Hepatocyte (in vitro differentiated cells): Measurements from ENCODE around the gene GFER. TPM values are rescaled to one million over a fixed set of nuclear protein-coding genes. Genes with fewer than 3 reads are reported as not detected.
"Not testable (repeated sequence)": the region's sequence is repeated elsewhere in the genome, so short reads cannot be mapped to it uniquely, and the experiment has no call there.

Source experiments
- DNase-seq: peaks from one replicate; pipeline ENCODE4 v3.0.0-alpha.2; 2016; ENCODE audit warnings: low spot score
- H2AFZ ChIP-seq: fragments of 200-600 bp; sonication (generic); 2 replicates; pipeline ENCODE4 v1.6.0; 2016; ENCODE audit warnings: antibody characterized with exemption, mild to moderate bottlenecking
- H3K27ac ChIP-seq: fragments of 200-600 bp; sonication (generic); 2 replicates; pipeline ENCODE4 v1.5.1; 2016; ENCODE audit warnings: mild to moderate bottlenecking
- H3K27me3 ChIP-seq: fragments of 200-600 bp; sonication (generic); 2 replicates; pipeline ENCODE4 v1.6.1; 2016
- H3K36me3 ChIP-seq: fragments of 200-600 bp; sonication (generic); replicated peaks from 2 replicates; pipeline ENCODE4 v1.5.1; 2016; ENCODE audit warnings: low read depth; ENCODE audit not compliant: insufficient read depth
- H3K4me1 ChIP-seq: fragments of 200-600 bp; sonication (generic); 2 replicates; pipeline ENCODE4 v1.5.1; 2016; ENCODE audit warnings: mild to moderate bottlenecking, moderate library complexity; ENCODE audit not compliant: insufficient read depth
- H3K4me2 ChIP-seq: fragments of 200-600 bp; sonication (generic); 2 replicates; pipeline ENCODE4 v1.6.0; 2016
- H3K4me3 ChIP-seq: fragments of 200-600 bp; sonication (generic); 2 replicates; pipeline ENCODE4 v1.5.1; 2016; ENCODE audit warnings: mild to moderate bottlenecking
- H3K79me2 ChIP-seq: fragments of 200-600 bp; sonication (generic); 2 replicates; pipeline ENCODE4 v1.6.0; 2017; ENCODE audit warnings: mild to moderate bottlenecking
- H3K9me2 ChIP-seq: fragments of 200-600 bp; sonication (generic); replicated peaks from 2 replicates; pipeline ENCODE4 v1.6.0; 2017; ENCODE audit warnings: mild to moderate bottlenecking; ENCODE audit not compliant: insufficient read depth
- H3K9me3 ChIP-seq: fragments of 200-600 bp; sonication (generic); 2 replicates; pipeline ENCODE4 v1.5.1; 2016; ENCODE audit warnings: low read depth, mild to moderate bottlenecking
- H4K20me1 ChIP-seq: fragments of 200-600 bp; sonication (generic); 2 replicates; pipeline ENCODE4 v1.6.0; 2016; ENCODE audit warnings: mild to moderate bottlenecking; ENCODE audit not compliant: insufficient read depth, poor library complexity, severe bottlenecking
- CTCF ChIP-seq: fragments of 200-600 bp; sonication (generic); IDR thresholded peaks from 2 replicates; pipeline ENCODE4 v1.5.1; 2016; ENCODE audit warnings: antibody characterized with exemption, mild to moderate bottlenecking; ENCODE audit not compliant: poor library complexity
- EZH2 ChIP-seq: fragments of 200-600 bp; sonication (generic); IDR thresholded peaks from 2 replicates; pipeline ENCODE4 v1.6.1; 2016; ENCODE audit warnings: antibody characterized with exemption, mild to moderate bottlenecking, borderline replicate concordance
- EZH2phosphoT487 ChIP-seq: fragments of 200-600 bp; sonication (generic); IDR thresholded peaks from one replicate; pipeline ENCODE4 v1.6.1; 2018; ENCODE audit warnings: antibody characterized with exemption, mild to moderate bottlenecking, low read depth, moderate library complexity; ENCODE audit not compliant: unreplicated experiment, severe bottlenecking
- WGBS: methylation state at CpG from one replicate; pipeline ENCODE4 v1.1.6; 2016; ENCODE audit warnings: low lambda C conversion rate; ENCODE audit errors: missing lambda C conversion rate; 5-methylcytosine and 5-hydroxymethylcytosine counted together
- polyA plus RNA-seq: library from polyadenylated mRNA; unstranded; fragments of >200 nt; fragmentation: Nextera tagmentation; extraction: Ambion mirVana; gene quantifications from 2 replicates; pipeline ENCODE4 v1.2.1, GENCODE V29; 2016
- total RNA-seq: library from RNA; depleted of rRNA; stranded (reverse); fragments of >200 nt; gene quantifications from 2 replicates; pipeline ENCODE4 v1.2.3, GENCODE V29; 2014

Gene GFER
- total and polyA plus RNA-seq, 2 experiments from 2014 or later: 34.9 to 44.0 TPM

- Histone ChIP-seq H3K4me3 (no peak overlapping the region), H2AFZ (no peak overlapping the region), H4K20me1 (no peaks in the 10 kb centered on the region), H3K9me2 (no peaks in the 10 kb centered on the region), H3K36me3 (no peaks in the 10 kb centered on the region), H3K4me1 (no peaks in the 10 kb centered on the region), H3K79me2 (no peaks in the 10 kb centered on the region), H3K27me3 (no peaks in the 10 kb centered on the region), H3K4me2 (no peak overlapping the region), H3K27ac (no peak overlapping the region), H3K9me3 (no peaks in the 10 kb centered on the region)
- TF ChIP-seq EZH2phosphoT487 (no peak), EZH2 (no peak), CTCF (no peak)
- no peak for DNase-seq
- WGBS: 89% methylated on average over 6 of the region's 11 CpGs
Measured at GRCh38 chr16:1949507-1949906, 34.5 kb upstream of the GFER start.

GRCh38 chr16:1950047-1950446, 33.9 kb upstream of the GFER start:
- no peak for DNase-seq
- Histone ChIP-seq H3K27me3 (no peaks in the 10 kb centered on the region), H3K4me2 (no peak overlapping the region), H3K4me3 (no peak overlapping the region), H4K20me1 (no peaks in the 10 kb centered on the region), H2AFZ (no peak overlapping the region), H3K9me2 (no peaks in the 10 kb centered on the region), H3K27ac (no peak overlapping the region), H3K9me3 (no peaks in the 10 kb centered on the region), H3K79me2 (no peaks in the 10 kb centered on the region), H3K36me3 (no peaks in the 10 kb centered on the region), H3K4me1 (no peaks in the 10 kb centered on the region)
- TF ChIP-seq EZH2phosphoT487: no peak
- WGBS: 92% methylated on average over 4 of the region's 7 CpGs

- H3K27me3 ChIP-seq: no peaks in the 10 kb centered on the region
- no peak for DNase-seq
- H4K20me1 ChIP-seq: no peaks in the 10 kb centered on the region
- no peaks in the 10 kb centered on the region for H3K79me2 ChIP-seq
- 95% methylated on average over 19 of the region's 19 CpGs for WGBS
- no peaks in the 10 kb centered on the region for H3K36me3 ChIP-seq
- no peaks in the 10 kb centered on the region for H3K9me2 ChIP-seq
- H2AFZ ChIP-seq: no peak overlapping the region
- no peaks in the 10 kb centered on the region for H3K9me3 ChIP-seq
- no peak overlapping the region for H3K27ac ChIP-seq
- H3K4me1 ChIP-seq: no peaks in the 10 kb centered on the region
- H3K4me3 ChIP-seq: no peak overlapping the region
- TF ChIP-seq EZH2 (no peak), EZH2phosphoT487 (no peak), CTCF (no peak)
- no peak overlapping the region for H3K4me2 ChIP-seq
Measured at GRCh38 chr16:1950559-1950958, 33.4 kb upstream of the GFER start.

- Histone ChIP-seq H3K9me3 (no peaks in the 10 kb centered on the region), H4K20me1 (no peaks in the 10 kb centered on the region), H3K79me2 (no peaks in the 10 kb centered on the region), H2AFZ (no peak overlapping the region), H3K9me2 (no peaks in the 10 kb centered on the region), H3K4me3 (no peak overlapping the region), H3K4me2 (no peak overlapping the region), H3K27me3 (no peaks in the 10 kb centered on the region), H3K36me3 (no peaks in the 10 kb centered on the region), H3K27ac (no peak overlapping the region), H3K4me1 (no peaks in the 10 kb centered on the region)
- no peak for TF ChIP-seq CTCF
- TF ChIP-seq EZH2phosphoT487: no peak
- no peak for TF ChIP-seq EZH2
- 97% methylated on average over 22 of the region's 22 CpGs for WGBS
- DNase-seq: peak; percentile 3
Measured at GRCh38 chr16:1953734-1954133, 30.3 kb upstream of the GFER start.

GRCh38 chr16:1957434-1958142, 26.4 kb upstream of the GFER start:
- not testable (repeated sequence) for H3K4me2 ChIP-seq, H3K9me3 ChIP-seq, H3K9me2 ChIP-seq, H3K36me3 ChIP-seq, DNase-seq, H3K27me3 ChIP-seq, H2AFZ ChIP-seq, H3K4me1 ChIP-seq, H3K27ac ChIP-seq, H3K4me3 ChIP-seq
- H4K20me1 ChIP-seq: peaks cover 12% of the 10 kb centered on the region
- peaks cover 14% of the 10 kb centered on the region for H3K79me2 ChIP-seq
- 95% methylated on average over 21 of the region's 22 CpGs for WGBS

- Histone ChIP-seq H4K20me1 (peaks cover 16% of the 10 kb centered on the region), H3K79me2 (peaks cover 19% of the 10 kb centered on the region)
- not testable (repeated sequence) for H3K9me3 ChIP-seq, H3K27me3 ChIP-seq, H3K4me2 ChIP-seq, H3K27ac ChIP-seq, H2AFZ ChIP-seq, H3K36me3 ChIP-seq, DNase-seq, H3K4me1 ChIP-seq, H3K9me2 ChIP-seq, H3K4me3 ChIP-seq
- WGBS: 94% methylated on average over 19 of the region's 30 CpGs
Measured at GRCh38 chr16:1958143-1958491, 25.9 kb upstream of the GFER start.
